IMR-90 (cell line): ENCODE data around the gene TSR1. TPM values are rescaled to one million over a fixed set of nuclear protein-coding genes. Genes with fewer than 3 reads are reported as not detected.
"Not testable (repeated sequence)": the region's sequence is repeated elsewhere in the genome, so short reads cannot be mapped to it uniquely, and the experiment has no call there.

Source experiments
- ATAC-seq: fragments of 200-7000 bp; cut with Tn5 transposase; 2 replicates; pipeline ENCODE4 v1.9.1; 2020; ENCODE audit warnings: low read depth, mild to moderate bottlenecking, moderate library complexity
- BruUV-seq: library from RNA; stranded (reverse); fragments of 400-500 nt; replicated peaks from 2 replicates; lab custom pipeline; 2021; lab: Mats Ljungman, UMichigan
- CTCF ChIA-PET: fragments of 300-600 bp; formaldehyde crosslinking; extraction: SDS; loops from one replicate; lab custom pipeline; 2021; ENCODE audit warnings: antibody characterized with exemption; lab: Yijun Ruan, JAX
- POLR2A ChIA-PET: fragments of 300-600 bp; sonication (Branson Sonifier 250); formaldehyde crosslinking; loops from one replicate; lab custom pipeline; 2022; ENCODE audit warnings: antibody characterized with exemption; ENCODE audit not compliant: unreplicated experiment; lab: Charles Lee
- DNase-seq: peaks from one replicate; pipeline ENCODE4 v3.0.0; 2013
- H2AFZ ChIP-seq: replicated peaks from 2 replicates; pipeline ENCODE3; 2013; ENCODE audit warnings: low read length, mild to moderate bottlenecking; ENCODE audit not compliant: poor library complexity
- H2AK5ac ChIP-seq: 2 replicates; pipeline ENCODE4 v1.6.1; 2013; ENCODE audit warnings: low read depth, low read length, inconsistent platforms
- H2AK9ac ChIP-seq: replicated peaks from 2 replicates; pipeline ENCODE3; 2013; ENCODE audit warnings: mild to moderate bottlenecking, low read depth, low read length, moderate library complexity; ENCODE audit not compliant: poor library complexity
- H2BK120ac ChIP-seq: 2 replicates; pipeline ENCODE4 v1.6.1; 2013; ENCODE audit warnings: low read depth, low read length, inconsistent platforms
- H2BK15ac ChIP-seq: 3 replicates; pipeline ENCODE4 v1.6.1; 2013; ENCODE audit warnings: low read depth, low read length, inconsistent platforms
- H2BK20ac ChIP-seq: 2 replicates; pipeline ENCODE4 v1.6.1; 2013; ENCODE audit warnings: low read depth, mild to moderate bottlenecking, inconsistent platforms, low read length, moderate library complexity
- H2BK5ac ChIP-seq: 2 replicates; pipeline ENCODE4 v1.6.1; 2013; ENCODE audit warnings: mild to moderate bottlenecking, low read depth, low read length, inconsistent platforms; ENCODE audit not compliant: poor library complexity, severe bottlenecking
- H3K14ac ChIP-seq: replicated peaks from 2 replicates; pipeline ENCODE4 v1.6.1; 2013; ENCODE audit warnings: low read depth, low read length, inconsistent platforms
- H3K18ac ChIP-seq: 2 replicates; pipeline ENCODE4 v1.6.1; 2013; ENCODE audit warnings: low read depth, low read length, control low read depth
- H3K23ac ChIP-seq: 2 replicates; pipeline ENCODE4 v1.6.1; 2013; ENCODE audit warnings: low read depth, low read length, inconsistent platforms
- H3K27ac ChIP-seq: 2 replicates; pipeline ENCODE4 v1.5.1; 2013; ENCODE audit warnings: mild to moderate bottlenecking, control low read depth, low read length; ENCODE audit not compliant: insufficient read depth
- H3K27me3 ChIP-seq: 2 replicates; pipeline ENCODE4 v1.6.1; 2013; ENCODE audit warnings: low read length; ENCODE audit not compliant: control insufficient read depth, insufficient read depth
- H3K36me3 ChIP-seq: 2 replicates; pipeline ENCODE4 v1.6.1; 2013; ENCODE audit warnings: low read length, mixed read lengths; ENCODE audit not compliant: control insufficient read depth, insufficient read depth
- H3K4ac ChIP-seq: 2 replicates; pipeline ENCODE4 v1.6.1; 2013; ENCODE audit warnings: low read depth, low read length, inconsistent platforms
- H3K4me1 ChIP-seq: 2 replicates; pipeline ENCODE4 v1.6.1; 2013; ENCODE audit warnings: low read length, mixed read lengths; ENCODE audit not compliant: control insufficient read depth, insufficient read depth
- H3K4me2 ChIP-seq: 2 replicates; pipeline ENCODE4 v1.6.1; 2013; ENCODE audit warnings: low read depth, mild to moderate bottlenecking, control low read depth, low read length, moderate library complexity
- H3K4me3 ChIP-seq: 2 replicates; pipeline ENCODE4 v1.5.1; 2013; ENCODE audit warnings: low read depth, mild to moderate bottlenecking, control low read depth, low read length, moderate library complexity; ENCODE audit not compliant: insufficient read depth
- H3K56ac ChIP-seq: 2 replicates; pipeline ENCODE4 v1.6.1; 2013; ENCODE audit warnings: low read length, inconsistent platforms; ENCODE audit not compliant: insufficient read depth; ENCODE audit errors: extremely low read depth
- H3K79me1 ChIP-seq, 2 experiments: 2 replicates each; pipeline ENCODE4 v1.6.1; 2013; ENCODE audit warnings: low read length in 2 of 2, inconsistent platforms in 1 of 2, low read depth in 1 of 2
- H3K9ac ChIP-seq: 2 replicates; pipeline ENCODE4 v1.6.1; 2013; ENCODE audit warnings: low read depth, low read length, control low read depth
- H3K9me1 ChIP-seq: 2 replicates; pipeline ENCODE4 v1.6.1; 2013; ENCODE audit warnings: low read length, inconsistent platforms; ENCODE audit not compliant: insufficient read depth
- H3K9me3 ChIP-seq: 2 replicates; pipeline ENCODE4 v1.6.1; 2013; ENCODE audit warnings: low read length; ENCODE audit not compliant: control insufficient read depth, insufficient read depth
- H4K20me1 ChIP-seq: 2 replicates; pipeline ENCODE4 v1.6.1; 2013; ENCODE audit warnings: low read length, inconsistent platforms; ENCODE audit not compliant: insufficient read depth
- H4K5ac ChIP-seq: 2 replicates; pipeline ENCODE4 v1.6.1; 2013; ENCODE audit warnings: mild to moderate bottlenecking, low read depth, low read length, control low read depth
- H4K8ac ChIP-seq, 2 experiments: 2 replicates each; pipeline ENCODE4 v1.6.1; 2013; ENCODE audit warnings: low read depth in 2 of 2, low read length in 2 of 2, control low read depth in 1 of 2, inconsistent platforms in 1 of 2
- H4K91ac ChIP-seq: 2 replicates; pipeline ENCODE4 v1.6.1; 2013; ENCODE audit warnings: low read depth, low read length, inconsistent platforms; ENCODE audit not compliant: insufficient read depth
- WGBS, 2 experiments: methylation state at CpG; one replicate each; pipeline versions ENCODE4 v1.1.5 to v1.1.7; 2013; ENCODE audit warnings: missing lambda C conversion rate in 2 of 2; ENCODE audit not compliant: insufficient read length in 1 of 2; ENCODE audit errors: extremely low coverage in 2 of 2; 5-methylcytosine and 5-hydroxymethylcytosine counted together
- dilution Hi-C: fragments of 300-500 bp; cut with HindIII; formaldehyde crosslinking; loops from one replicate; pipeline ENCODE4 v1.14.3; 2018; ENCODE audit warnings: low sequenced_read_pairs; ENCODE audit not compliant: unreplicated experiment
- in situ Hi-C: fragments of 300-500 bp; cut with MboI; formaldehyde crosslinking; loops from 3 replicates; pipeline ENCODE4 v1.14.3; 2019; ENCODE audit warnings: low sequenced_read_pairs, inconsistent platforms, mixed read lengths
- intact Hi-C: fragments of 100-400 bp; cut with micrococcal nuclease; formaldehyde crosslinking; loops from 2 replicates; pipeline ENCODE4 v1.10.0; 2022
- polyA plus RNA-seq, 3 experiments: library from polyadenylated mRNA; depleted of rRNA; stranded (reverse); fragments of >200 nt; gene quantifications; 2 replicates each; pipeline ENCODE4 v1.2.3, GENCODE V29; 2012; ENCODE audit warnings: low replicate concordance in 1 of 3
- total RNA-seq: library from RNA; depleted of rRNA; stranded (reverse); fragments of >200 nt; gene quantifications from 2 replicates; pipeline ENCODE4 v1.2.3, GENCODE V29; 2012

TSR1 gene
- total and polyA plus RNA-seq, 2 of the 4 experiments (the other 2 are of a cell fraction) = 22.6 to 72.6 TPM

DNA sequence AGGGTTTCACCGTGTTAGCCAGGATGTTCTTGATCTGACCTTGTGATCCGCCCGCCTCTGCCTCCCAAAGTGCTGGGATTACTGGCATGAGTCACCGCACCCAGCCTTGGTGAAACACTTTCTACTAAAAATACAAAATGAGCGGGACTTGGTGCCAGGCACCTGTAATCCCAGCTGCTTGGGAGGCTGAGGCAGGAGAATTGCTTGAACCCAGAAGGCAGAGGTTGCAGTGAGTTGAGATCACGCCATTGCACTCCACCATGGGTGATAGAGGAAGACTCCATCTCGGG, 19.4 kb downstream of the TSR1 start:
- POLR2A ChIA-PET, H3K56ac ChIP-seq, CTCF ChIA-PET: not testable (repeated sequence)

More for the DNA sequence above, 19.4 kb downstream of the TSR1 start:
- H4K8ac ChIP-seq, H3K27ac ChIP-seq, H2BK120ac ChIP-seq, H3K4me2 ChIP-seq, ATAC-seq, H3K23ac ChIP-seq, H3K18ac ChIP-seq, H2AK5ac ChIP-seq, H3K9ac ChIP-seq, H3K14ac ChIP-seq, intact Hi-C loops, H3K79me1 ChIP-seq, H3K27me3 ChIP-seq, H2AK9ac ChIP-seq, H3K4ac ChIP-seq, BruUV-seq, H4K5ac ChIP-seq, DNase-seq, H4K91ac ChIP-seq, H3K4me1 ChIP-seq, H2BK15ac ChIP-seq, H2BK20ac ChIP-seq, H3K9me3 ChIP-seq, H3K4me3 ChIP-seq, H2BK5ac ChIP-seq, H3K9me1 ChIP-seq, H4K20me1 ChIP-seq, H2AFZ ChIP-seq, dilution Hi-C loops, in situ Hi-C loops: not testable (repeated sequence)
- peaks cover 11% of the 10 kb centered on the region for H3K36me3 ChIP-seq
- no CpG with 5 or more reads among the region's 7 CpGs for WGBS, 2 experiments
